GM12892 (cell line): Measurements from ENCODE around the gene ALOX5.

Source experiments
- POLR2A ChIP-seq: IDR thresholded peaks from 2 replicates; pipeline ENCODE4 v1.6.1; 2011; ENCODE audit warnings: low read depth, low read length, control low read depth
- POLR2AphosphoS5 ChIP-seq: IDR thresholded peaks from 2 replicates; pipeline ENCODE4 v1.6.1; 2011; ENCODE audit warnings: low read depth, low read length, control low read depth

DNA sequence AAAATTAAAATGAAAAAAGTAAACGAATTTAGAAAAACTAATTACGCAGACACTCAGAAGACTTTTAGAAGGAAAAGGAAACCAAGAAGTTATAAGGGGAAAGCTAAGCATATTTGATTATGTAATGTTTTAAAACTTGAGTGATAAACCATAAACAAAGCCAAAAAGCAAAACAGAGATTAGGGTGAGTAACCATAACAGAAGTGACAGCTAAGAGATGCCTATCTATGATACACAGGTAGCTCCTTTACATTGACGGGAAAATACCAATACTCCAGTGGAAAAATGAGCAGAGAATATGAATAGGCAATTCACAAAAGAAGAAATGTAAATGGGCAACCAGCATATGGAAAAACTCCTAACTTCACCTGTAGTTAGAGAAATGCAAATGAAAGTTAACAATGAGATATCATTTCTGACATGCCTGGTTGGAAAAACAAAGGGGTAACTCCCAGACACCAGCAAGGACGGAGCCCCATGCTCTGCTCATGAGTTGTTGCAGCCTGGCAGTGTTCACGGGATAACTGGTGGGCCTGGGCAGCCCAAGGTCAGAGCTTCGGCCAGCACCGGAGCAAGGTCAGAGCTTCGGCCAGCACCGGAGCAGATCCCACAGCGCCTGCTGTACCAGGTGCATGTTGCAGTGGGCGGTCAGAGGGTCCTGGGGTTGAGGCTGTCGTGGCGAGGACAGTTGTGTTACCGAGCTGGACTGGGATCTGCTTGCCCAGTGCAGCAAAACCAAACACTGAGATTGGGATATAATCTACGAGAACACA is 58.9 kb downstream of the ALOX5 start:
- TF ChIP-seq POLR2AphosphoS5 (no peak), POLR2A (no peak)
